Smooth muscle cell (in vitro differentiated cells): ENCODE data around the gene CDC26. TPM values are rescaled to one million over a fixed set of nuclear protein-coding genes. Genes with fewer than 3 reads are reported as not detected.

Source experiments
- DNase-seq: peaks from one replicate; lab custom pipeline; 2025; ENCODE audit not compliant: unreplicated experiment; lab: John Stamatoyannopoulos, UW
- H2AFZ ChIP-seq: fragments of 200-600 bp; sonication (generic); 2 replicates; pipeline ENCODE4 v1.6.0; 2016; ENCODE audit warnings: antibody characterized with exemption, low read depth, mild to moderate bottlenecking
- H3F3A ChIP-seq: fragments of 200-600 bp; sonication (generic); 2 replicates; pipeline ENCODE4 v1.6.0; 2017; ENCODE audit warnings: antibody characterized with exemption, low read depth
- H3K27ac ChIP-seq: fragments of 200-600 bp; sonication (generic); 2 replicates; pipeline ENCODE4 v1.5.1; 2016; ENCODE audit warnings: low read depth, mild to moderate bottlenecking
- H3K27me3 ChIP-seq: fragments of 200-600 bp; sonication (generic); 2 replicates; pipeline ENCODE4 v1.6.1; 2016; ENCODE audit warnings: low read depth, mild to moderate bottlenecking
- H3K36me3 ChIP-seq: fragments of 200-600 bp; sonication (generic); 2 replicates; pipeline ENCODE4 v1.5.1; 2016; ENCODE audit warnings: low read depth
- H3K4me1 ChIP-seq: fragments of 200-600 bp; sonication (generic); 2 replicates; pipeline ENCODE4 v1.5.1; 2016; ENCODE audit warnings: low read depth
- H3K4me2 ChIP-seq: fragments of 200-600 bp; sonication (generic); 2 replicates; pipeline ENCODE4 v1.6.0; 2016; ENCODE audit warnings: mild to moderate bottlenecking
- H3K4me3 ChIP-seq: fragments of 200-600 bp; sonication (generic); 2 replicates; pipeline ENCODE4 v1.5.1; 2016; ENCODE audit warnings: mild to moderate bottlenecking
- H3K79me2 ChIP-seq: fragments of 200-600 bp; sonication (generic); 2 replicates; pipeline ENCODE4 v1.6.0; 2016; ENCODE audit warnings: low read depth, mild to moderate bottlenecking
- H3K9ac ChIP-seq: fragments of 200-600 bp; sonication (generic); 2 replicates; pipeline ENCODE4 v1.6.0; 2016; ENCODE audit warnings: low read depth
- H3K9me3 ChIP-seq: fragments of 200-600 bp; sonication (generic); replicated peaks from 2 replicates; pipeline ENCODE4 v1.5.1; 2016; ENCODE audit warnings: low read depth
- H4K20me1 ChIP-seq: fragments of 200-600 bp; sonication (generic); 2 replicates; pipeline ENCODE4 v1.6.0; 2016; ENCODE audit warnings: low read depth
- CTCF ChIP-seq: fragments of 200-600 bp; sonication (generic); IDR thresholded peaks from 2 replicates; pipeline ENCODE4 v1.5.1; 2017; ENCODE audit warnings: borderline replicate concordance, mild to moderate bottlenecking, antibody characterized with exemption; ENCODE audit not compliant: insufficient read depth, poor library complexity, severe bottlenecking
- WGBS: methylation state at CpG from one replicate; pipeline ENCODE4 v1.1.7; 2016; ENCODE audit warnings: low lambda C conversion rate; 5-methylcytosine and 5-hydroxymethylcytosine counted together
- polyA plus RNA-seq: library from polyadenylated mRNA; unstranded; fragments of >200 nt; fragmentation: Nextera tagmentation; extraction: Ambion mirVana; gene quantifications from 2 replicates; pipeline ENCODE4 v1.2.1, GENCODE V29; 2016
- total RNA-seq: library from RNA; depleted of rRNA; stranded (reverse); fragments of >200 nt; gene quantifications from 2 replicates; pipeline ENCODE4 v1.2.3, GENCODE V29; 2014

Gene CDC26
- total and polyA plus RNA-seq, 2 experiments from 2014 or later: 49.3 to 59.8 TPM

DNA sequence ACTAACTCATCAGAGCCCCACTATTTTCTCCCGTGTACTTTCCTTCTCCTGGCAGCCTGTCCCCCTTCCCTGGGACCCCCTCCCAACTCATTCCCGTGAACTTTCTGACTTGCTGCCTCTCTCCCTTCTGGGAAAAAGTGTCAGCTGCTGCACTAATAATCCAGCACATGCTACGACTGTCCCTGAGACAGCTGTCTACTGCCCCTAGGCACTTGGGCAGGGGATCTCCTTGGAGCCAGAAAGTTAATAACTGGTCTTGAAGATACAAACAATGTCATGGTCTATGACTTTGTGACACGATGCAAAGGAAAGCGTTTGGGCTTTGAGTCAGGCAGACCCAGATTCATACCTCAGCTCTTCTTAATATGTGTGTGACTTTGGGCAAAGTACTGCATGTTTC lies 37.9 kb upstream of the CDC26 start:
- 67% methylated on average over 5 of the region's 5 CpGs for WGBS
- H4K20me1 ChIP-seq: no peaks in the 10 kb centered on the region
- no peaks in the 10 kb centered on the region for H3K9me3 ChIP-seq
- TF ChIP-seq CTCF: no peak
- H3K4me2 ChIP-seq: no peak overlapping the region
- no peaks in the 10 kb centered on the region for H3K27me3 ChIP-seq
- H3K27ac ChIP-seq: no peak overlapping the region
- no peaks in the 10 kb centered on the region for H3K4me1 ChIP-seq
- no peak overlapping the region for H3K4me3 ChIP-seq
- no peaks in the 10 kb centered on the region for H3K36me3 ChIP-seq
- no peak overlapping the region for H2AFZ ChIP-seq
- H3K9ac ChIP-seq: no peak overlapping the region
- no peaks in the 10 kb centered on the region for H3F3A ChIP-seq
- no peaks in the 10 kb centered on the region for H3K79me2 ChIP-seq
- DNase-seq: no peak

GRCh38 chr9:113311961-113312360 lies 36.6 kb upstream of the CDC26 start:
- Histone ChIP-seq H3K4me2 (no peak overlapping the region), H3K79me2 (no peaks in the 10 kb centered on the region), H3K4me3 (no peak overlapping the region), H2AFZ (no peak overlapping the region), H3K27ac (no peak overlapping the region), H3K27me3 (no peaks in the 10 kb centered on the region), H3K4me1 (no peaks in the 10 kb centered on the region), H3K9me3 (no peaks in the 10 kb centered on the region), H4K20me1 (no peaks in the 10 kb centered on the region), H3K36me3 (no peaks in the 10 kb centered on the region), H3K9ac (no peak overlapping the region), H3F3A (no peaks in the 10 kb centered on the region)
- WGBS: 89% methylated on average over 3 of the region's 3 CpGs
- DNase-seq: no peak
- no peak for TF ChIP-seq CTCF

GRCh38 chr9:113310538-113310937 lies 35.2 kb upstream of the CDC26 start:
- Histone ChIP-seq H3F3A (no peaks in the 10 kb centered on the region), H4K20me1 (no peaks in the 10 kb centered on the region), H3K4me3 (no peak overlapping the region), H2AFZ (no peak overlapping the region), H3K4me1 (no peaks in the 10 kb centered on the region), H3K36me3 (no peaks in the 10 kb centered on the region), H3K9ac (no peak overlapping the region), H3K79me2 (no peaks in the 10 kb centered on the region), H3K4me2 (no peak overlapping the region), H3K27ac (no peak overlapping the region), H3K27me3 (no peaks in the 10 kb centered on the region), H3K9me3 (no peaks in the 10 kb centered on the region)
- no peak for DNase-seq
- TF ChIP-seq CTCF: no peak
- 74% methylated on average over 3 of the region's 3 CpGs for WGBS

GRCh38 chr9:113309204-113309813 lies 33.9 kb upstream of the CDC26 start:
- no peaks in the 10 kb centered on the region for H3K36me3 ChIP-seq
- no peak overlapping the region for H3K4me3 ChIP-seq
- no peak overlapping the region for H3K9ac ChIP-seq
- no peaks in the 10 kb centered on the region for H3K4me1 ChIP-seq
- no peaks in the 10 kb centered on the region for H3K27me3 ChIP-seq
- no peaks in the 10 kb centered on the region for H3K79me2 ChIP-seq
- WGBS: 24% methylated on average over 2 of the region's 2 CpGs
- H3K4me2 ChIP-seq: no peak overlapping the region
- peak; percentile 63 for TF ChIP-seq CTCF
- H3K27ac ChIP-seq: no peak overlapping the region
- no peaks in the 10 kb centered on the region for H3K9me3 ChIP-seq
- H4K20me1 ChIP-seq: no peaks in the 10 kb centered on the region
- H2AFZ ChIP-seq: no peak overlapping the region
- no peaks in the 10 kb centered on the region for H3F3A ChIP-seq
- no peak for DNase-seq
